Right lobe of liver (tissue), 4 donors: Measurements from ENCODE around the gene SCUBE1.

Source experiments
- CTCF ChIP-seq, 4 donors: fragments of 200-600 bp in 3 of 4; fragments of 450-650 bp in 1 of 4; IDR thresholded peaks; one replicate each; pipeline versions ENCODE4 v1.5.1 to v1.8.0; 2016 to 2022; ENCODE audit warnings: antibody characterized with exemption in 4 of 4, mild to moderate bottlenecking in 2 of 4
- POLR2A ChIP-seq: fragments of 450-650 bp; IDR thresholded peaks from one replicate; pipeline ENCODE4 v1.6.1; 2017; ENCODE audit warnings: antibody characterized with exemption, mild to moderate bottlenecking
- donor health status: DM: no; HTN: no; CAD: no.
- donor health status: DM: no; HTN: no; CAD: no.
- donor health status: DM: no; HTN: yes; CAD: no.

- TF ChIP-seq CTCF (IDR thresholded peaks at IDR 0.05) (peak in 2 of 4 donors; percentile 9 to 22), POLR2A (no peak)
Observed at GRCh38 chr22:43159484-43160178, 183.5 kb downstream of the SCUBE1 start.
